Urothelium cell line (cell line): ENCODE results near the gene CDC25C.
"Not testable (repeated sequence)": the region's sequence is repeated elsewhere in the genome, so short reads cannot be mapped to it uniquely, and the experiment has no call there.

ENCODE experiments used
- DNase-seq: peaks from one replicate; pipeline ENCODE4 v3.0.0; 2011; ENCODE audit warnings: low spot score, mixed read lengths
- FAIRE-seq: peaks from 2 replicates; lab custom pipeline; 2011; peaks lifted over from hg19 to GRCh38; lab: Jason Lieb, UNC

The CDC25C gene

GRCh38 chr5:138349852-138350562 lies 18.4 kb upstream of the CDC25C start:
- DNase-seq, result no peak
- FAIRE-seq, result no peak

GRCh38 chr5:138346889-138347288 lies 15.3 kb upstream of the CDC25C start:
- DNase-seq (no peak), FAIRE-seq (no peak)

GRCh38 chr5:138344887-138345622 lies 13.5 kb upstream of the CDC25C start:
- DNase-seq, result no peak
- no peak for FAIRE-seq

- FAIRE-seq, result no peak
- no peak for DNase-seq
Measured at GRCh38 chr5:138340008-138340407, 8.4 kb upstream of the CDC25C start.

- FAIRE-seq, result no peak
- DNase-seq, result no peak
Measured at GRCh38 chr5:138339464-138339863, 7.9 kb upstream of the CDC25C start.

GRCh38 chr5:138339091-138339456 lies 7.5 kb upstream of the CDC25C start:
- DNase-seq (no peak), FAIRE-seq (no peak)

- FAIRE-seq, result no peak
Measured at GRCh38 chr5:138338411-138339090, 6.9 kb upstream of the CDC25C start.

GRCh38 chr5:138337685-138338410 lies 6.2 kb upstream of the CDC25C start, which contains the start of gene FAM53C:
Gene FAM53C, plus strand, starts transcription at chr5:138338266. Its CDS starts 3,070 bp downstream, at chr5:138341336.
- DNase-seq (peak; percentile 85), FAIRE-seq (no peak)

More at GRCh38 chr5:138338411-138339090, 6.9 kb upstream of the CDC25C start:
- no peak for DNase-seq

GRCh38 chr5:138336952-138337684 lies 5.5 kb upstream of the CDC25C start:
- DNase-seq (no peak), FAIRE-seq (no peak)

GRCh38 chr5:138334867-138335447 lies 3.4 kb upstream of the CDC25C start:
- no peak for DNase-seq
- FAIRE-seq, result no peak

GRCh38 chr5:138330813-138331448 lies 673 bp downstream of the CDC25C start:
- DNase-seq (peak; percentile 13), FAIRE-seq (no peak)

- not testable (repeated sequence) for FAIRE-seq, DNase-seq
Measured at GRCh38 chr5:138318211-138318610, 13.4 kb downstream of the CDC25C start.

GRCh38 chr5:138316355-138316754 lies 15.2 kb downstream of the CDC25C start:
- FAIRE-seq (no peak), DNase-seq (no peak)

GRCh38 chr5:138315751-138316278 lies 15.8 kb downstream of the CDC25C start:
- FAIRE-seq, result no peak

GRCh38 chr5:138305797-138306196 lies 25.8 kb downstream of the CDC25C start:
- FAIRE-seq, result no peak
- no peak for DNase-seq

More at GRCh38 chr5:138315751-138316278, 15.8 kb downstream of the CDC25C start:
- DNase-seq, result no peak

GRCh38 chr5:138303372-138303771 lies 28.2 kb downstream of the CDC25C start:
- DNase-seq (peak; percentile 6), FAIRE-seq (no peak)

GRCh38 chr5:138289296-138289695 lies 42.3 kb downstream of the CDC25C start:
- no peak for FAIRE-seq
- DNase-seq, result no peak

- FAIRE-seq (no peak), DNase-seq (no peak)
Measured at GRCh38 chr5:138287246-138287645, 44.4 kb downstream of the CDC25C start.
